Pancreas (tissue), 10 donors: ENCODE measurements around the gene SNRNP48. TPM values are rescaled to one million over a fixed set of nuclear protein-coding genes. Genes with fewer than 3 reads are reported as not detected.

Experiments used
- ATAC-seq, 4 donors: fragments of 200-7000 bp; cut with Tn5 transposase; one replicate each; pipeline versions ENCODE4 v1.8.0 to v1.9.1; 2020; ENCODE audit warnings: mild to moderate bottlenecking in 4 of 4, moderate library complexity in 4 of 4
- DNase-seq, 6 donors: peaks; one replicate each; pipeline ENCODE4 v3.0.0-alpha.2; 2020
- FAIRE-seq: peaks from 2 replicates; lab custom pipeline; 2012; peaks lifted over from hg19 to GRCh38; lab: Jason Lieb, UNC
- H3K27ac ChIP-seq, 4 donors: fragments of 200-600 bp; sonication (generic); 1 replicate in 3 of 4; 2 replicates in 1 of 4; pipeline versions ENCODE4 v1.5.0 to v1.8.0; 2020
- H3K27me3 ChIP-seq, 4 donors: fragments of 200-600 bp; one replicate each; pipeline ENCODE4 v1.8.0; 2021
- H3K36me3 ChIP-seq, 3 donors: fragments of 200-600 bp; sonication (generic) in 1 of 3; one replicate each; pipeline versions ENCODE4 v1.5.0 to v1.8.0; 2020 to 2021
- H3K4me1 ChIP-seq, 3 donors: fragments of 200-600 bp; one replicate each; pipeline ENCODE4 v1.8.0; 2021
- H3K4me3 ChIP-seq, 4 donors: fragments of 200-600 bp; sonication (generic) in 2 of 4; one replicate each; pipeline versions ENCODE4 v1.5.0 to v1.8.0; 2020 to 2021
- H3K9me3 ChIP-seq, 4 donors: fragments of 200-600 bp; one replicate each; pipeline ENCODE4 v1.8.0; 2021
- WGBS, 2 donors: extraction: QIAGEN DNeasy Blood & Tissue Kit; methylation state at CpG; one replicate each; pipeline ENCODE4 v1.1.7; 2013; 5-methylcytosine and 5-hydroxymethylcytosine counted together
- intact Hi-C, 3 donors: fragments of 100-400 bp; cut with DNase I; formaldehyde crosslinking; loops; one replicate each; pipeline versions ENCODE4 v1.11.1 to v1.14.2; 2022
- polyA plus RNA-seq, 2 donors: library from polyadenylated mRNA; stranded (reverse); fragments of 200-250 nt; gene quantifications; one replicate each; pipeline ENCODE4 v1.2.3, GENCODE V29; 2013
- total RNA-seq, 6 donors: library from RNA; stranded (reverse); fragmentation: NEBNext Ultra II Directional in 4 of 6; extraction: Animal tissue kit (Norgen Biotek cat#: 25700) in 4 of 6; gene quantifications; one replicate each; pipeline versions ENCODE4 v1.2.1 to v1.2.4, GENCODE V29; 2021 to 2023
- TF ChIP-seq, protein P1 (sequence below), 4 donors: fragments of 200-600 bp; sonication (generic) in 3 of 4; IDR thresholded peaks; one replicate each; pipeline versions ENCODE4 v1.5.0 to v1.8.0; 2021; ENCODE audit warnings: antibody characterized with exemption in 4 of 4
- donor health status: healthy with polysubstance abuse.
- donor health status: DM: no; HTN: no; CAD: no; lungs with moderate emphysema.
- donor health status: DM: no; HTN: no; CAD: no.
- donor health status: control.
- donor health status: control.
- donor health status: Bipolar disorder and iron deficiency.
- donor health status: DM: yes; HTN: yes; CAD: no.
- donor health status: DM: no; HTN: no; CAD: no.
- donor health status: DM: no; HTN: no; CAD: no.
- donor health status: DM: yes; HTN: yes; CAD: no.

Gene SNRNP48
- total and polyA plus RNA-seq, 8 donors: 3.2 to 8.1 (median 4.8) TPM

DNA sequence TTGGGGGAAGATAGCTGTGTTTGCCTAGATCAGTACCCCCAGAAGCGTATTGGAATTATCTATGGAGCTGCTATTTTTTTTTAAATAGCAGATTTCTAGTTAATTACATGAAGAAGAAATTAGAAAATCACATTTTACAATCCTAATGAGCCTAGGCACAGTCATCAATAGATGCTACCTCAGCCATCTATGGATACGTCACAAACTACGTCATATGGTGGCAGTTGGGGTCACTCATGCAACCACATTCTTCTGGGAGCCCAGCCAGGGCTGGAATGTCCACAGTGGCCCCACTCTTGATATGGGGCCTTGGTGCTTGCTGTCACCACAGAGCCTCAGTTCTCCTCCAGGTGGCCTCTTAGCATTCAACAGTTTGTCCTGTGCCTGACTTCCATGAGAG is 63.0 kb downstream of the SNRNP48 start:
- Histone ChIP-seq H3K36me3 (no peaks in the 10 kb centered on the region), H3K27ac (no peak overlapping the region), H3K9me3 (no peaks in the 10 kb centered on the region), H3K27me3 (no peaks in the 10 kb centered on the region), H3K4me1 (no peaks in the 10 kb centered on the region), H3K4me3 (no peak overlapping the region)
- no peak for ATAC-seq
- DNase-seq: no peak
- intact Hi-C loops: no loop called here
- whole genome bisulfite sequencing, 2 donors: 88 to 93% methylated on average over 3 of the region's 3 CpGs
- FAIRE-seq: no peak
- TF ChIP-seq, protein P1, sequence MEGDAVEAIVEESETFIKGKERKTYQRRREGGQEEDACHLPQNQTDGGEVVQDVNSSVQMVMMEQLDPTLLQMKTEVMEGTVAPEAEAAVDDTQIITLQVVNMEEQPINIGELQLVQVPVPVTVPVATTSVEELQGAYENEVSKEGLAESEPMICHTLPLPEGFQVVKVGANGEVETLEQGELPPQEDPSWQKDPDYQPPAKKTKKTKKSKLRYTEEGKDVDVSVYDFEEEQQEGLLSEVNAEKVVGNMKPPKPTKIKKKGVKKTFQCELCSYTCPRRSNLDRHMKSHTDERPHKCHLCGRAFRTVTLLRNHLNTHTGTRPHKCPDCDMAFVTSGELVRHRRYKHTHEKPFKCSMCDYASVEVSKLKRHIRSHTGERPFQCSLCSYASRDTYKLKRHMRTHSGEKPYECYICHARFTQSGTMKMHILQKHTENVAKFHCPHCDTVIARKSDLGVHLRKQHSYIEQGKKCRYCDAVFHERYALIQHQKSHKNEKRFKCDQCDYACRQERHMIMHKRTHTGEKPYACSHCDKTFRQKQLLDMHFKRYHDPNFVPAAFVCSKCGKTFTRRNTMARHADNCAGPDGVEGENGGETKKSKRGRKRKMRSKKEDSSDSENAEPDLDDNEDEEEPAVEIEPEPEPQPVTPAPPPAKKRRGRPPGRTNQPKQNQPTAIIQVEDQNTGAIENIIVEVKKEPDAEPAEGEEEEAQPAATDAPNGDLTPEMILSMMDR (IDR thresholded peaks at IDR 0.05): no peak

DNA sequence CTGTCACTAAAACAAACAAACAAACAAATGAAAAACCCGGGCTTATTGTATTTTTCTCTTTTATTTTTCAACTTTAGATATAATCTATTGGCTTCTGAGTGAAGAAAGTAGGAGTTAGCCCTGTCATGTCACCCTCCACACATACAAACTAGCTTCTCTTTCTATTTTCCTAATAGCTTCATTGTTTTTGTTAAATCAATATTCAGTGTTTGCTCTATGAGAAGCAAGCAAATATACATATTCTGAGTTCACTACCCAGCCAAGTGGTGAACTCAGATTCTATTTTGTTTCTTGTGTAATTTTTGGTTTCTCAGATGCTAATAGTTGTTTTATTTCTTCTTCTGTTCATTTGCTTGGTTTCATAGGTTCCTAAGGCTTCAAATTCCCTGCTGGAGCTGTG is 66.4 kb downstream of the SNRNP48 start:
- TF ChIP-seq, protein P1 (IDR thresholded peaks at IDR 0.05): no peak
- Histone ChIP-seq H3K4me1 (no peaks in the 10 kb centered on the region), H3K27me3 (no peaks in the 10 kb centered on the region), H3K4me3 (no peak overlapping the region), H3K27ac (no peak overlapping the region), H3K36me3 (no peaks in the 10 kb centered on the region), H3K9me3 (no peaks in the 10 kb centered on the region)
- WGBS, 2 donors: 28 to 40% methylated on average over 1 of the region's 1 CpG
- ATAC-seq (peak in 1 of 4 donors; percentile 36), DNase-seq (no peak), FAIRE-seq (no peak)
- intact Hi-C loops: no loop called here

DNA sequence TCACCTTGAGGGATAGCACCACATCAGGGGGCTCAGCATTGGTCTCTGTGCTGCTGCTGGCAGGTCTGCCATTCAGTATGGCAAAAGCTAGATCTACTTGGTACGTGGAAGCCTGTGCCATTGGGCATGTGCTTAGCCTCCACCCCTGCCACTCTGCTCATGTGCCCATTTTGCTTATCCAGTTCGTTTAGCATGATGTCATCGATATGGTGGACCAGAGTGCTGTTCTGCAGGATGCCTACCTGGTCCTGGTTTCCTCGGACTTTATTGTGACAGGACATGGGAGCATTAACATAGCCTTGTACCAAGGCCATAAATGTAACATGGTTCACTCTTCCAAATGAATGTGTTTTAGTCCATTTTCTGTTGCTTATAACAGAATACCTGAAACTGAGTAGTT is 68.5 kb downstream of the SNRNP48 start:
- Histone ChIP-seq H3K27ac (no peak overlapping the region), H3K9me3 (no peaks in the 10 kb centered on the region), H3K4me1 (no peaks in the 10 kb centered on the region), H3K4me3 (no peak overlapping the region), H3K27me3 (no peaks in the 10 kb centered on the region), H3K36me3 (no peaks in the 10 kb centered on the region)
- ATAC-seq (no peak), DNase-seq (no peak), FAIRE-seq (no peak)
- TF ChIP-seq, protein P1 (IDR thresholded peaks at IDR 0.05): no peak
- intact Hi-C loops: no loop called here
- WGBS, 2 donors: 77 to 84% methylated on average over 4 of the region's 4 CpGs

DNA sequence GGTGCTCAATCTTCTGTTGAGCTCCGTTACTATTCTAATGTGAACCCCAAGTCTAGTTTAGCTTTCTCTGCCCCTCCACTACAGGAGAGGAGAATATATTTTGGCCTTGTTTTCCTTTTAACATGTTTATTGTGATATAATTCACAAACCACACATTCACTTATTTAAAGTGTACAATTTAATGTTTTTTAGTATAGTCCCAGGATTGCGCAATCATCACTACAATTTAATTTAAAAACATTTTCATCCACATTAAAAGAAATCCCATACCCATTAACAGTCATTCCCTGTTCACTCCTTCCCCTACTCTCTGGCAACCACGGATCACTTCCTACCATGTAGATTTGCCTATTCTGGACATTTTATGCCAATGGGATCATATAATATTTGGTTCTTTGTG is 71.4 kb downstream of the SNRNP48 start:
- WGBS, 2 donors: 68 to 91% methylated on average over 3 of the region's 3 CpGs
- FAIRE-seq (no peak), DNase-seq (no peak), ATAC-seq (no peak)
- Histone ChIP-seq H3K9me3 (no peaks in the 10 kb centered on the region), H3K4me3 (no peak overlapping the region), H3K27ac (no peak overlapping the region), H3K27me3 (no peaks in the 10 kb centered on the region), H3K36me3 (no peaks in the 10 kb centered on the region), H3K4me1 (no peaks in the 10 kb centered on the region)
- intact Hi-C loops: no loop called here
- TF ChIP-seq, protein P1 (IDR thresholded peaks at IDR 0.05): no peak

Other genes starting within 250 kb of the SNRNP48 start
- under 1 TPM in 1 of 6 donors, not detected in 5; 0.09 TPM for gene CAGE1, start 200.5 kb upstream of the SNRNP48 start, total RNA-seq
- gene CAGE1, start 200.5 kb upstream of the SNRNP48 start, polyA plus RNA-seq: not detected
- gene RIOK1, start 200.4 kb upstream of the SNRNP48 start, total RNA-seq: 10 to 100 TPM in 3 of 6 donors, 1 to 10 TPM in 3; 6.6 to 10.9 (median 9.5) TPM
- 10 to 100 TPM in 1 of 2 donors, 1 to 10 TPM in 1; 6.9 to 11.0 TPM for gene RIOK1, start 200.4 kb upstream of the SNRNP48 start, polyA plus RNA-seq
- 100 to 1,000 TPM; 101 to 139 (median 114) TPM for gene DSP, start 48.5 kb upstream of the SNRNP48 start, total RNA-seq
- 10 to 100 TPM; 17.3 to 35.0 TPM for gene DSP, start 48.5 kb upstream of the SNRNP48 start, polyA plus RNA-seq
- gene BMP6, start 135.9 kb downstream of the SNRNP48 start, total RNA-seq: under 1 TPM; 0.09 to 0.69 (median 0.31) TPM
- under 1 TPM; 0.40 to 0.42 TPM for gene BMP6, start 135.9 kb downstream of the SNRNP48 start, polyA plus RNA-seq